WI38 (cell line): ENCODE results near the gene TMEM252.

Experiments
- H3K4me3 ChIP-seq: 2 replicates; pipeline ENCODE4 v1.5.1; 2011; ENCODE audit warnings: low read depth, mild to moderate bottlenecking, control low read depth, low read length
- CTCF ChIP-seq: IDR thresholded peaks from 2 replicates; pipeline ENCODE4 v1.5.1; 2012; ENCODE audit warnings: low read depth, mild to moderate bottlenecking, control low read depth, low read length

Gene TMEM252

GRCh38 chr9:68552700-68553476 lies 12.2 kb upstream of the TMEM252 start:
- no peak for TF ChIP-seq CTCF
- H3K4me3 ChIP-seq = no peak overlapping the region

- TF ChIP-seq CTCF = no peak
- H3K4me3 ChIP-seq = no peak overlapping the region
These were observed 10.5 kb upstream of the TMEM252 start for GRCh38 chr9:68551191-68551590.

GRCh38 chr9:68548241-68548640 lies 7.6 kb upstream of the TMEM252 start:
- H3K4me3 ChIP-seq = no peak overlapping the region

GRCh38 chr9:68547417-68547816 lies 6.7 kb upstream of the TMEM252 start:
- TF ChIP-seq CTCF = no peak
- H3K4me3 ChIP-seq = no peak overlapping the region

More at GRCh38 chr9:68548241-68548640, 7.6 kb upstream of the TMEM252 start:
- TF ChIP-seq CTCF = no peak

GRCh38 chr9:68546596-68547390 lies 6.1 kb upstream of the TMEM252 start:
- TF ChIP-seq CTCF = no peak

GRCh38 chr9:68545033-68545705 lies 4.5 kb upstream of the TMEM252 start:
- TF ChIP-seq CTCF = no peak
- H3K4me3 ChIP-seq = no peak overlapping the region

More at GRCh38 chr9:68546596-68547390, 6.1 kb upstream of the TMEM252 start:
- H3K4me3 ChIP-seq = no peak overlapping the region
